GM06990 (cell line): ENCODE data around the gene ADH1C.

Experiments
- DNase-seq: peaks from one replicate; pipeline ENCODE4 v3.0.0-alpha.2; 2011; ENCODE audit not compliant: insufficient read length; ENCODE audit errors: extremely low read depth
- H3K27me3 ChIP-seq: replicated peaks from 2 replicates; pipeline ENCODE4 v1.6.0; 2011; ENCODE audit warnings: low read length; ENCODE audit not compliant: control insufficient read depth, insufficient read depth
- H3K36me3 ChIP-seq: 2 replicates; pipeline ENCODE4 v1.5.1; 2011; ENCODE audit warnings: low read length; ENCODE audit not compliant: control insufficient read depth, insufficient read depth
- H3K4me3 ChIP-seq: replicated peaks from 2 replicates; pipeline ENCODE4 v1.5.1; 2011; ENCODE audit warnings: low read depth, mild to moderate bottlenecking, control low read depth, low read length
- TF ChIP-seq, protein P1 (sequence below): IDR thresholded peaks from 2 replicates; pipeline ENCODE4 v1.5.1; 2011; ENCODE audit warnings: low read length, control low read depth, mild to moderate bottlenecking, inconsistent platforms; ENCODE audit not compliant: insufficient read depth, poor library complexity, severe bottlenecking

ADH1C gene

DNA sequence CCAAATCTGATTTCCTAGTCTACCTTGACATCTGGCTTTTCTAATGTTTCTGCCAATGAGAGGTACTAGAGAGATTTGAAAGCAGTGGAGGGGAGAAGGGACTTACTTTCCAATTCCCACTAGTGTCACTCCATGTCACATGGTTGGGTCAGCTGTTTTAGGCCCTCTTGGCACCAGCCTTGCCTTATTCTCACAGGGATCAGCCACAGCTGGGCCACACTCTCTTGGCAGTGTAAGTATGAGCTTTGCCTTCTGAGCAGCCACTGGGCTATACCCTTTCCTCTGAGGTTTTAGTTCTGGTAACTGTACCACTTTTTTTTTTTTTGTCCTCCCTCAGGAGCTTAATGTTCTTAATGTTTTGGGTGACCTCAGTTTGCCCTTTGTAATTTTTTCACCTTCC, 10.2 kb upstream of the ADH1C start:
- no peak for DNase-seq
- no peak overlapping the region for H3K4me3 ChIP-seq
- H3K27me3 ChIP-seq, result no peaks in the 10 kb centered on the region
- TF ChIP-seq, protein P1, sequence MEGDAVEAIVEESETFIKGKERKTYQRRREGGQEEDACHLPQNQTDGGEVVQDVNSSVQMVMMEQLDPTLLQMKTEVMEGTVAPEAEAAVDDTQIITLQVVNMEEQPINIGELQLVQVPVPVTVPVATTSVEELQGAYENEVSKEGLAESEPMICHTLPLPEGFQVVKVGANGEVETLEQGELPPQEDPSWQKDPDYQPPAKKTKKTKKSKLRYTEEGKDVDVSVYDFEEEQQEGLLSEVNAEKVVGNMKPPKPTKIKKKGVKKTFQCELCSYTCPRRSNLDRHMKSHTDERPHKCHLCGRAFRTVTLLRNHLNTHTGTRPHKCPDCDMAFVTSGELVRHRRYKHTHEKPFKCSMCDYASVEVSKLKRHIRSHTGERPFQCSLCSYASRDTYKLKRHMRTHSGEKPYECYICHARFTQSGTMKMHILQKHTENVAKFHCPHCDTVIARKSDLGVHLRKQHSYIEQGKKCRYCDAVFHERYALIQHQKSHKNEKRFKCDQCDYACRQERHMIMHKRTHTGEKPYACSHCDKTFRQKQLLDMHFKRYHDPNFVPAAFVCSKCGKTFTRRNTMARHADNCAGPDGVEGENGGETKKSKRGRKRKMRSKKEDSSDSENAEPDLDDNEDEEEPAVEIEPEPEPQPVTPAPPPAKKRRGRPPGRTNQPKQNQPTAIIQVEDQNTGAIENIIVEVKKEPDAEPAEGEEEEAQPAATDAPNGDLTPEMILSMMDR, result no peak
- no peaks in the 10 kb centered on the region for H3K36me3 ChIP-seq

DNA sequence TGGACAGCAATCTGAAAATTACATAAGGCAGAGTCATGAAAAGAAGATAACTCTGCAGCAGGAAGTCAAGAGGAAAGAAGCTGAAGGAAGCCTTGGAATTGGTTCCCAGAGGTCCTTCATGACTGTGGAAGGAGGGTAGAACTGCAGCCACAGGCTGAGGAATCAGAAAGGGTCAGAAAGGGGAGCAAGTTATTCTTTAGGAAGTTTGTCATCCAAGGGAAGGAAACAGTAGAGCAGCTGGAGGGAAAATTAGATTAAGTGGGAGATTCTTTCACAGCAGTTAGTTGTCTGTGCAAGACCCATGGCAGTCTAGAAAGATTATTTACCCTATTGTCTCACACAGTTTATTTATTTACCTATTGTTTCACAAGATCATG, 9.3 kb upstream of the ADH1C start:
- Histone ChIP-seq H3K36me3 (no peaks in the 10 kb centered on the region), H3K4me3 (no peak overlapping the region), H3K27me3 (no peaks in the 10 kb centered on the region)
- no peak for DNase-seq
- TF ChIP-seq, protein P1, result no peak

DNA sequence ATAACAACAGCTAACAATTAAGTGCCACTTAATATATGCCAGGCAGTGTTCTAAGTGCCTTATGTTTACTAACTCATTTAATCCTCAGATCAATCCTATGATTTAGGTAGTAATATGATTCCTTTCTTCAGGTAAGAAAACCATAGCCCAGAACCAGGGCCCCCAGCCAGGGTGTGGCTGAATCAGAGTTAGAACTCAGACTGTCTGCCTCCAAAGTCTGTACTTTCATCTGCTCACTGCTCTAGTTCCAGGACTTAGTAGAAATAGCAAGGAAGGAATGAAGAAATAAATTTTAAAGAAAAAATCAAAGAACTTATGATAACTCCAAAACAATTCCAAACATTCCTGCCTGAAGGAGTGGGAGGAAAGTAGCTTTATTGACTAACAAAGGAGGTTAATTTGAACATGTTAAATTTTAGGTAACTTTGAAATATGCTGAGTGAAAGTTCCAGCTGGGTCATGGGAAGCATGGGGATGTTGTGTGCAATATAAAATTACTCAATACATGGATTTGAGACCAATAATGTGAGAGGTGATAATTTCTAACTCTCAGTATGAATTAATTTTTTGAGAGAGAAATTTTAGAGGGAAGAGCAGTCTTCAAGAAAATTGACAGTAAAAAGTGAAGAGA, 8.8 kb upstream of the ADH1C start:
- DNase-seq, result no peak
- no peaks in the 10 kb centered on the region for H3K27me3 ChIP-seq
- TF ChIP-seq, protein P1, result no peak
- no peak overlapping the region for H3K4me3 ChIP-seq
- no peaks in the 10 kb centered on the region for H3K36me3 ChIP-seq

DNA sequence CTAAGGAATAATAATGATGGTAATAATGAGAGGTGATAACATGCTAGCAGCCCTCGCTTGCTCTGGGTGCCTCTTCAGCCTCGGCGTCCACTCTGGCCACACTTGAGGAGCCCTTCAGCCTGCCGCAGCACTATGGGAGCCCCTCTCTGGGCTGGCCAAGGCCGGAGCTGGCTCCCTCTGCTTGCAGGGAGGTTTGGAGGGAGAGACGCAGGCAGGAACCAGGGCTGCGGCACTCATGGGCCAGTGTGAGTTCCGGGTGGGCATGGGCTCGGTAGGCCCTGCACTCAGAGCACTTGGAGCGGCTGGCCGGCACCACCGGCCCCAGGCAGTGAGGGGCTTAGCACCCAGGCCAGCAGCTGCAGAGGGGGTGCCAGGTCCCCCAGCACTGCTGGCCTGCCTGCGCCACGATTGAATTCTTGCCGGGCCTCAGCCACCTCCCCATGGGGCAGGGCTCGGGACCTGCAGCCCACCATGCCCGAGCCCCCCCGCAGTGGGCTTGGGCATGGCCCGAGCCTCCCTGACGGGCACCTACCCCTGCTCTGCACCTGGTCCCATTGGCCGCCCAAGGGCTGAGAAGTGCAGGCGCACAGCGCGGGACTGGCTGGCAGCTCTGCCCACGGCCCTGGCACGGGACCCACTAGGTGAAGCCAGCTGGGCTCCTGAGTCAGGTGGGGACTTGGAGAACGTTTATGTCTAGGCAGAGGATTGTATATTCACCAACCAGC, 7.1 kb upstream of the ADH1C start:
- no peak for DNase-seq
- H3K27me3 ChIP-seq, result no peaks in the 10 kb centered on the region
- no peaks in the 10 kb centered on the region for H3K36me3 ChIP-seq
- no peak overlapping the region for H3K4me3 ChIP-seq
- TF ChIP-seq, protein P1, result no peak

DNA sequence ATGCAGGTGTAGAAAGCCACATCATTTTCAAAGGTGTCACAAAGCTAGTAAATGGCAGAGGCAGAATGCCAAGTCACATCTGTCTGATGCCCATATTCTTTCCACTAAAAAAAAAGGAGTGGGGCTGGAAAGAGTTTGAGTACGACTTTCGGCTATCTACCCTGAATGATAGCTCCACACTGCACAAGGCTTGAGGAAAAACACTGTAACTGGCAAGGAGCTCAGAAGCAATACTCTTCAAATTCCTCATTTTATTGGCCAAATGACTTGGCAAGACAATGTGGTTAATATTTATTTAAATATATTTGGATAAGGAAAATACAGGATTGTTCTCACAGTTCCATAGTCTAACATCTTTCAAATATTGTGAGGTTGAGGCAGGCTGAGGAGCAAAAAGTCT, 5.4 kb upstream of the ADH1C start:
- TF ChIP-seq, protein P1, result no peak
- Histone ChIP-seq H3K36me3 (no peaks in the 10 kb centered on the region), H3K4me3 (no peak overlapping the region), H3K27me3 (no peaks in the 10 kb centered on the region)
- no peak for DNase-seq
